Lower lobe of right lung (tissue), 2 donors: ENCODE data around the gene LDHB. TPM values are rescaled to one million over a fixed set of nuclear protein-coding genes. Genes with fewer than 3 reads are reported as not detected.

Source experiments
- ATAC-seq, 2 donors: fragments of 200-7000 bp; cut with Tn5 transposase; one replicate each; pipeline ENCODE4 v1.9.1; 2020 to 2022; ENCODE audit warnings: mild to moderate bottlenecking in 2 of 2, moderate library complexity in 2 of 2
- DNase-seq: peaks from one replicate; pipeline ENCODE4 v3.0.0-alpha.2; 2020
- H3K27ac ChIP-seq: fragments of 200-600 bp; one replicate; pipeline ENCODE4 v1.8.0; 2022
- H3K27me3 ChIP-seq: fragments of 200-600 bp; one replicate; pipeline ENCODE4 v1.8.0; 2022; ENCODE audit warnings: low read depth
- H3K36me3 ChIP-seq: fragments of 200-600 bp; one replicate; pipeline ENCODE4 v1.8.0; 2022; ENCODE audit warnings: mild to moderate bottlenecking
- H3K4me1 ChIP-seq: fragments of 200-600 bp; one replicate; pipeline ENCODE4 v1.8.0; 2022
- H3K4me3 ChIP-seq: fragments of 200-600 bp; one replicate; pipeline ENCODE4 v1.8.0; 2022; ENCODE audit warnings: mild to moderate bottlenecking
- H3K9me3 ChIP-seq: fragments of 200-600 bp; one replicate; pipeline ENCODE4 v1.8.0; 2022
- CTCF ChIP-seq: fragments of 200-600 bp; IDR thresholded peaks from one replicate; pipeline ENCODE4 v1.8.0; 2022; ENCODE audit warnings: antibody characterized with exemption, mild to moderate bottlenecking
- intact Hi-C: fragments of 100-400 bp; cut with DNase I; formaldehyde crosslinking; loops from one replicate; pipeline ENCODE4 v1.11.0; 2022
- total RNA-seq: library from RNA; stranded (reverse); fragmentation: NEBNext Ultra II Directional; extraction: Animal tissue kit (Norgen Biotek cat#: 25700); gene quantifications from one replicate; pipeline ENCODE4 v1.2.1, GENCODE V29; 2021
- donor health status: DM: no; HTN: yes; CAD: no; lungs with severe emphysema.

The LDHB gene
- total RNA-seq, 1 donor from 2014 or later: 382 TPM

GRCh38 chr12:21678959-21679358 is 21.3 kb upstream of the LDHB start:
- peaks cover 15% of the 10 kb centered on the region for H3K4me1 ChIP-seq
- TF ChIP-seq CTCF: no peak
- intact Hi-C loops: no loop called here

GRCh38 chr12:21677622-21678277 is 20.1 kb upstream of the LDHB start:
- H3K4me1 ChIP-seq: peaks cover 15% of the 10 kb centered on the region
- ATAC-seq: no peak
- DNase-seq: no peak
- TF ChIP-seq CTCF: no peak
- H3K27ac ChIP-seq: no peak overlapping the region
- H3K4me3 ChIP-seq: no peak overlapping the region
- intact Hi-C loops: no loop called here
- H3K9me3 ChIP-seq: no peaks in the 10 kb centered on the region
- H3K36me3 ChIP-seq: no peaks in the 10 kb centered on the region
- H3K27me3 ChIP-seq: no peaks in the 10 kb centered on the region

More at GRCh38 chr12:21678959-21679358, 21.3 kb upstream of the LDHB start:
- H3K36me3 ChIP-seq: no peaks in the 10 kb centered on the region
- ATAC-seq: no peak
- no peak for DNase-seq
- H3K4me3 ChIP-seq: no peak overlapping the region
- H3K27me3 ChIP-seq: no peaks in the 10 kb centered on the region
- H3K27ac ChIP-seq: no peak overlapping the region
- H3K9me3 ChIP-seq: no peaks in the 10 kb centered on the region

- H3K4me3 ChIP-seq: no peak overlapping the region
- ATAC-seq (no peak), DNase-seq (no peak)
- H3K27me3 ChIP-seq: no peaks in the 10 kb centered on the region
- H3K27ac ChIP-seq: no peak overlapping the region
- no peaks in the 10 kb centered on the region for H3K9me3 ChIP-seq
- peaks cover 15% of the 10 kb centered on the region for H3K4me1 ChIP-seq
- no peaks in the 10 kb centered on the region for H3K36me3 ChIP-seq
- intact Hi-C loops: no loop called here
- TF ChIP-seq CTCF: no peak
These were observed 19.6 kb upstream of the LDHB start for GRCh38 chr12:21677204-21677603.

- no peak for TF ChIP-seq CTCF
- Histone ChIP-seq H3K4me3 (no peak overlapping the region), H3K27ac (no peak overlapping the region), H3K27me3 (no peaks in the 10 kb centered on the region), H3K9me3 (no peaks in the 10 kb centered on the region), H3K36me3 (no peaks in the 10 kb centered on the region), H3K4me1 (peaks cover 15% of the 10 kb centered on the region)
- DNase-seq (no peak), ATAC-seq (peak; percentile 71 to 86)
- intact Hi-C loops: no loop called here
These were observed 19.1 kb upstream of the LDHB start for GRCh38 chr12:21676776-21677175.

- no peak for DNase-seq
- no peak overlapping the region for H3K27ac ChIP-seq
- intact Hi-C loops: no loop called here
- TF ChIP-seq CTCF: no peak
- no peak for ATAC-seq
- H3K4me1 ChIP-seq: peaks cover 12% of the 10 kb centered on the region
- H3K4me3 ChIP-seq: no peak overlapping the region
- no peaks in the 10 kb centered on the region for H3K9me3 ChIP-seq
- no peaks in the 10 kb centered on the region for H3K36me3 ChIP-seq
- H3K27me3 ChIP-seq: no peaks in the 10 kb centered on the region
These were observed 18.0 kb upstream of the LDHB start for GRCh38 chr12:21675641-21676040.
